T-helper 2 cell (primary cell): ENCODE data around the gene ARMC6.
A peak's percentile ranks its signal among the peaks of the same experiment; 100 is the strongest.

Experiments used
- DNase-seq, 5 experiments: peaks; one replicate each; pipeline versions ENCODE4 v3.0.0 to v3.0.0-alpha.2; 2012 to 2022

The ARMC6 gene

DNA sequence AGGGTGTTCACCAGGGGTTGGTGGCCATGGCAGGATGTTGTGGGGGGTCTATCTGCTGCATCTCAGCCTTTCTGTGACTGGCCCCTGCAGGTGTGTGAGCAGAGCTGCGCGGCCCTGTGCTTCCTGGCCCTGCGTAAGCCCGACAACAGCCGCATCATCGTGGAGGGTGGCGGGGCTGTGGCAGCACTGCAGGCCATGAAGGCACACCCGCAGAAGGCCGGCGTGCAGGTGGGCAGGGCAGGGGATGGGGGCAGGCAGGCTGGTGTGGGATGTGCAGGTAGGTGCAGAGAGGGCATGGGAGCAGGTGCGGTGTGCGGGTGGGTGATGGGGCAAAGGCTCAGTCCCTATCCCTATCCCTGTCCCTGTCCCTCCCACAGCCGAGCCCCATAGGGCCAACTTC, 22.3 kb downstream of the ARMC6 start:
- no peak for DNase-seq

GRCh38 chr19:19056636-19057275, 23.4 kb downstream of the ARMC6 start:
- DNase-seq = no peak

DNA sequence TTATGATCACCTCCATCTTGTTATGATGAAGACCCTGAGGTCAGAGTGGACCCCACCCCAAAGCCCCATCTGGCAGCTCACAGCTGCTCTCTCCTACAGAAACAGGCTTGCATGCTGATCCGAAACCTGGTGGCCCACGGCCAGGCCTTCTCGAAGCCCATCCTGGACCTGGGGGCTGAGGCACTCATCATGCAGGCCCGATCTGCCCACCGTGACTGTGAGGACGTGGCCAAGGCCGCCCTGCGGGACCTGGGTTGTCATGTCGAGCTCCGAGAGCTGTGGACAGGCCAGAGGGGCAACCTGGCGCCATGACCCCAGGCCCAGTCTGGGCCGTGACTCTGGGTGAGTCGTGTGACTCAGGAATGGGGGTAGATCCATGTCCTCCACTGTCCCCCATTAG, 23.9 kb downstream of the ARMC6 start:
- no peak for DNase-seq

- DNase-seq = no peak
Measured at GRCh38 chr19:19057720-19058119, 24.3 kb downstream of the ARMC6 start.

DNA sequence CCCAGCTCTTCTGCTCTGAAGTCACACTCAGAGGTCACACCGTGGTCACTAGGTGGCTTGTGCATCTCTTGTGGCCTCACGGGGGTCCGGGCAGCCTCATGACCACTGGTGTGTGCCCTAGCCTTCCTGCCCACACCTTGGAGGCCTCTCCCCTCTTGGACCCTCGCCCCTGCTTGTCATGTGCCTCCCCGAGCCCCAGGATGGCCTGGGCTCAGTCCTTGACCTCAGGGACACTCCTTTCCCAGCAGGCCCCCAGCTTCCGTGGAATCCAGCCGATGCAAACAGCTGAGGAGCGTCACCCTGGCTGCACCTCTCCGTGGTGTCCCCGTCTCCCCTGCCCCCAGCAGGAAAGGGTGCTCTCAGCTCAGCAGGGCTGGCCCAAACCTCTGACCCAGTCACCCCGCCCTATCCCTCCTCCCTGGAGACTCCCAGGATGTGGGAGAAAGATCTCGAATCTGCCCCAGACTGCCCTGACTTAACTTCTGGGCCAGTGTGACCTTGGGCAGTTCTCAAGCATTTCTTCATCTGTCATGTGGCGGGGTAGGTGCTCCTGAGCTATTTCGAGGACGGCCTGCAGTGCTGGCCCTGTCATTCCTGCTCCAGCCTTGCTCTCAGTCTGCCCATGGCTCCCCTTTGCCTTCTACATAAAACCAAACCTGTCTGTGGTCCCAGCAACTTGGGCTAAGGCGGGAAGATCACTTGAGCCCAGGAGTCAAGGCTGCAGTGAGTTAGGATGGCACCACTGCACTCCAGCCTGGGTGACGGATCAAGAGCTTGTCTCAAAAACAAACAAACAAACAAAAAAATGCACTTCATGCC, 25.8 kb downstream of the ARMC6 start:
- DNase-seq = no peak

- no peak for DNase-seq
Measured at GRCh38 chr19:19059837-19060611, 26.6 kb downstream of the ARMC6 start.

DNA sequence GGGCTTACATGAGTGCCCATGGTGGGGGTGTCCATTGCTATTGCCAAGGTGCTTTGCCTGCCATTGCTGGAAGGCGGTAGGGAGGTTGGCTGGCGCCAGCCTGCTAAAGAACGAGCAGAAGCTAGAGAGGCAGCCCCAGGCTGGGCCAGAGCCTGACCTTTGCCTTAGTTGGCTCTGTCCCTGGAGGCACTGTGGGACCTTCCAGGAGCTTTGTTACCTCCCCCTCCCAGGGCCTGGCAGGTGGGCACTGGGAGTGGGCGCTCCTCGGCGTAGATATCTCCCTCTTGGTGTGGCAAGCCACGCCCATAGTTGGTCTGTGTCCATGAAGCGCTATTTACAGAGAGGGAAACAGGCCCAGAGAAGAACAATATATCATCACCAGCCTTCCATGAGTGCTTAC, 28.1 kb downstream of the ARMC6 start:
- DNase-seq = no peak

DNA sequence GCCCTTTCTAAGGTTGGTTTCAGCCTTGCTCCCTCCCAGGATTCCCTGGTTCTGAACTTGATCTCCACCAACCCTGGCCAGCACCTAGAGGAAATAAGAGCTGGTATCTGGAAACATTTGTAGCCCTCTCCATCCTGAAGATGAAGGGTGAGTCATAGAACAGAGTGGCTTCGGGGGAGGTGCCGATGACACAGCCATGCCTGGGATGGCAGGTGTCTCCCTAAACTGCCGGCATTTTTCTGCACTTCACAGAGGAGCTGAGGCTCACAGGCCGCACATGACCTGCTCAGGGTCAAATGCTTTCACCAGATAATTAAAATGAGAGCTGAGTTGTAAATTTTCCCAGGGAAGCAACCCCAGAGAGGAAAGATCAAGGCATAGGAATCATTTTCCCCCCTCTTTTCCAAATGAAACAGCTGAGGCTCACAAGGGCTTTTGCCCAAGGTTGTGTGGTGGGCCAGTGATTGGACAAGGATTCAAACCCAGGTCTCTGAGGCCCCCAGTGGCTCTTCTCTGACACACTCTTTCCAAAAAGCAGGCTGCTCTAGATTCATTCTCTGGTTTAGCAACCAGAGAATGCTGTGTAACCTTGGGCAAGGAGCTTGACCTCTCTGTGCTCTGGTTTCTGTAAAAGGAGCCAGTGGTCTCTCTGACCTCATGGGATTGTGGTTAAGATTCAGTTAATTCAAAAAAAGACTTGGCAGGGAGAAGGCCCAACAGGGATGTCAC, 29.2 kb downstream of the ARMC6 start:
- no peak for DNase-seq

DNA sequence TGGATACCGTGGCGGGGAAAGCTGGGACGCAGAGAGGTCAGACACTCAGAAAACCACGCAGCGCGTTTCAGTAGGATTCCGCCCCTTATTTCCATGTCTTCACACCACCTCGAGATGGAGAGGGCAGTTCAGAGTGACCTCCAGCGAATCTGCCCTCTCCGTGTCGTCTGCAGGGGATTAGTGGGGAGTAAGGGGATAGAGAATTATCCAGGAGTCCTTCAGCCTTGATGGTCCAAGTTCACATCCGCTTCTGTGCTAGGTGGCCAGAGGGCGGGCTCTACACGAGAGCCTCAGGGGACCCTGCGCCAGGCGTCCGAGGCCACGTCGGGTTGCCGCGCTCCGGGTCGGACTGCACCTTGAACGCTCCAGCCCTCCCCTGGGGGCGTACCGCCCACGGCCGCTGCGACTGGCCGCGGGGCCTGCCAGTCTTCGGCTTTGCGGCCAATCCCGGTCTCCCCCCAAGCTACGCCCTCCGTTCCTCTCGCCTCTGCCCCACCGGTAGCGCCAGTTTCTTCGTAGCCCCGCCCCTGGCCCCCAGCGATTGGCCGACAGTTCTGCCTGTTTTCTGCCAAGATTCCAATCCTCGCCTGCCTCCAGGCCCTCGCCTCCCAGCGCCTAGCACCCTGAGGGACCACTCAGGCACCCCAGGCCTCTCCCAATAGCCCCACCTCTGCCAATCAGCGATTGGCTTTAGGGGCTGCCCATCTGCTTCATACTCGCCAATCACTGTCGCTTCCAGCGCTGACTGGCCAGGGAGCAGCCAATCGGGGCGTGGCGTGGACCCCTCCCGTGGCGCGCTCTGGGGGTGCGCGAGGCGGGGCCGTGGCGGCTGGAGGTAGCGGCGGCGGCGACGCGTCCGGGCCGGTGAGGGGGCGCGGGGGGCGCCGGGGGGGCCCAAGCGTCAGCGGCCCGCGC, 30.0 kb downstream of the ARMC6 start, which contains the start of gene SLC25A42:
Gene SLC25A42 (plus strand): TSS at position 812 of the 915 bp plus-strand sequence. CDS start 32,131 bp downstream, outside the sequence.
- peak; percentile 96 to 100 (median 99) for DNase-seq

DNA sequence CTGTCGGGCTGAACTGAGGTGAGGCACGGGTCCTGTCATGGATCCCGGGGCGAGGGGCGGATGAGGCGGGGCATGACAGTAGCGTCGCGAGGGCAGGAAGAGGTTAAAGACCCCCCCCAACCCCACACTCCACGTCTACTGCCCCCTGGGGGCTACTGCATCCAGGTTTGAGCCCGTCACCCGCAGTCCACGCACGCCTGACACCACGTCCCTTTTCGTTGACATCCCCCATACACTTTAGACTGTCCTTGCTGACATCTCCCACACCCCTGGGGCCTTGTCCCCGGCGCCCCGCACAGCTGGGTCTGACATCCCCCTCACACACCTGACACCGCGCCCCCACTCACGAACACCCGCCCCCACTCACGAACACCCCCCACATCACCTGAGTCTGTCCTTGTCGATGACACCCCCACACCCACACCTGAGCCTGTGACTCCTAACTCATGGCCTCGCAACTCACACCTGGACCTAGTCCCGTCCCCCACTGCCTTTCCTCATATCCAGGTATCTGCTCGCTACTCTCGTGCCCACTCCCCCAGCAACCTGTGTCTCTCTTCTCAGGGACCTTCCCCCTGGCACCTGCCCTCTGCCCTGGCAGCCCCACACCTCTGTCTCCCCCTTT, 30.8 kb downstream of the ARMC6 start:
- DNase-seq = no peak

GRCh38 chr19:19064811-19065745, 31.7 kb downstream of the ARMC6 start:
- peak in 1 of 5 experiments; percentile 54 for DNase-seq

DNA sequence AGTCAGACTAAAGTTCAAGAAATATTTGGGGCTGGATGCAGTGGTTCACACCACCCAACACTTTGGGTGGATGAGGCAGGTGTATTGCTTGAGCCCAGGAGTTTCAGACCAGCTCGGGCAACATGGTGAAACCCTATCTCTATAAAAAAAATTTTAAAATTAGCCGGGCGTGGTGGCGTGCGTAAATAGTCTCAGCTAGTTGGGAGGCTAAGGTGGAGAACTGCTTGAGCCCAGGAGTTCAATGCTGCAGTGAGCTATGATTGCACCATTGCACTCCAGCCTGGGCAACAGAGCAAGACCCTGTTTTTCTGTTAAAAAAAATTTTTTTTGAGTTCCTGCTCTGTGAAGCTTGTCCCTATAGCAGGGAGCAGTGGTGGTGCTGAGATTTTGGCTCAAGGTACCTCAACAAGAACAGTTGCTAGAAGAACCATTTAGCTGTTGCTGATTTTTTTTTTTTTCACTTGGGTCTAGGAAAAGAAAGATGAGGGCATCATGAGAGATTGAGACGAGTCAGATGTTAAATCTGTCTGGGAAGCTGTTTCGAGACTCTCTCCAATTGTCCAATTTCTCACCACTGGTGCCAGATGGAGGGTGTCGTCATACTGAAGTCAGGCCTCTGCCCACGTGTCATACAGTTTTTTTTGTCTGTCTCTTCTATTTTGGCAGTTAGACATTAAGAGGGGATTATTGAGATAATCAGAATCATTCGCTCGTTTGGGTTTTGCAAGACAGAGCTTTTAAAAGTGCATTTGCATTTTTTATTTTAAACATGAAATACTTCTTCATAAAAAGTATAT, 34.1 kb downstream of the ARMC6 start:
- no peak for DNase-seq

GRCh38 chr19:19068659-19069654, 35.6 kb downstream of the ARMC6 start:
- DNase-seq = peak in 2 of 5 experiments; percentile 12 to 45

GRCh38 chr19:19071897-19072296, 38.5 kb downstream of the ARMC6 start:
- no peak for DNase-seq

DNA sequence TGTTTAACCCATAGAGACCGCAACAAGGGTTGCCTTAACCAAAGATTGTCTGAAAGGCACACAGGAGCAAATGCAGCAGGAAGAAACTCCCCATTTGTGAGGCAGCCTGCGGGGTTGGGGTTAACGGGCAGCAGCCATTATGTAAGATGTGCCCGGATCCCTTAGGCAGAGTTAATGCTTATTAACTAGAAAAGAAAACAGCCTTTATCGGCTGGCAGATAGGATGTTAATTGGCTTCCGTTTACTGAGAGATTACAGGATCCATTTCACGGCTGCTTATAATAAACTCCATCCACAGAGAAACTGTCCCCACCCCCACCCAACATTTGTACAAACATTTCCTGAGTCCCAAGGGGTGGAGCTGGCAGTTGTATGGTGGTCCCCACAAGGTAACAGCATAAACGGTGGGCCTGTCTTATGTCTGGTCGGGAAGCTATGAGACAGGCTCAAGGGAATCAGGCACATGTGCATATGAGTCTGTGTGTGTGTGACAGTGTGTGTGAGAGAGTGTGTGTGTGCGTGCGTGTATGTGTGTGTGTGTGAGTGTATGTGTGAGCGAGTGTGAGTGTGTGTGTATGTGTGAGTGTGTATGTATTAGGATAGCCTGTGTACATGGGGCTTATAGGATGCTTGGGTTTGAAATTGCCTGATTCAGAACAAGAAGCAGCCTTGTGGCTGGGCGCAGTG, 40.9 kb downstream of the ARMC6 start:
- no peak for DNase-seq

DNA sequence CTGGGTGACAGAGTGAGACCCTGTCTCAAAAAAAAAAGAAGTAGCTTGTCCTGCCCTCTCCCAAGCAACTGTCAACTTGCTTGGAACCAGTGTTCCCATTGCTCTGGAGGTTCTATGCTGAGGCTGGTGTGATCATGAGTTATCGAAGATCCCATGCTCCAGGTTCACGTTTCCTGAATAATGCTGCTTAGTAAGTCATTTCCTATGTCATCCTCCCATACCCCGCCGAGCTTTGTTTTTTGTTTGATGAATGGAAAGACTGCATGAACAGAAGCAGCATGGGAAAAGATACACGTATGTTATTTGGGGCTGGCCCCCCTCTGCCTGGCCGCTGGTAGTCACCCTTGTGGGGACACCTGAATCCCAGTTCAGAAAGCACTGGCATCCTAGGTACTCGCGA, 41.7 kb downstream of the ARMC6 start:
- no peak for DNase-seq

GRCh38 chr19:19076476-19076875, 43.1 kb downstream of the ARMC6 start:
- DNase-seq = no peak
